Middle frontal gyrus (tissue), 1 donor: ENCODE measurements around the gene ZNRF1.

Experiments
- DNase-seq: peaks from one replicate; pipeline ENCODE4 v3.0.0-alpha.2; 2015; ENCODE audit warnings: low spot score; ENCODE audit errors: extremely low spot score

Gene ZNRF1

GRCh38 chr16:75139498-75139897 is 140.7 kb downstream of the ZNRF1 start:
- DNase-seq: no peak

- DNase-seq: no peak
These were observed 145.1 kb downstream of the ZNRF1 start for GRCh38 chr16:75143941-75144340.

DNA sequence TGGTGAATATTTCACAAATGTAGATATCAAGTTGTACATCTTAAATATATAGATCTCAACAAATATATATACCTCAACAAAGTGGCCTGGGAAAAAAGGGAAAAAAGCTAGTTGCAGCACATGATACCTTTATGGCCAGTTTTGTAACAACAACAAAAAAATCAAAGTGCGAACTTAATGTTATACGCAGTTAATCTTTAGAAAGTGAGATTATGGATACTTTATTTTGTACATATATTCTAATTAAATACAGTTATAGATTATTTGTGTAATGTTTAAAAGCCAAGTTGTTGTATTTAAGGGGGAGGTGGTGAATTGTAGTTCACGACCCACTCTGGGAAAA is 149.1 kb downstream of the ZNRF1 start:
- no peak for DNase-seq

DNA sequence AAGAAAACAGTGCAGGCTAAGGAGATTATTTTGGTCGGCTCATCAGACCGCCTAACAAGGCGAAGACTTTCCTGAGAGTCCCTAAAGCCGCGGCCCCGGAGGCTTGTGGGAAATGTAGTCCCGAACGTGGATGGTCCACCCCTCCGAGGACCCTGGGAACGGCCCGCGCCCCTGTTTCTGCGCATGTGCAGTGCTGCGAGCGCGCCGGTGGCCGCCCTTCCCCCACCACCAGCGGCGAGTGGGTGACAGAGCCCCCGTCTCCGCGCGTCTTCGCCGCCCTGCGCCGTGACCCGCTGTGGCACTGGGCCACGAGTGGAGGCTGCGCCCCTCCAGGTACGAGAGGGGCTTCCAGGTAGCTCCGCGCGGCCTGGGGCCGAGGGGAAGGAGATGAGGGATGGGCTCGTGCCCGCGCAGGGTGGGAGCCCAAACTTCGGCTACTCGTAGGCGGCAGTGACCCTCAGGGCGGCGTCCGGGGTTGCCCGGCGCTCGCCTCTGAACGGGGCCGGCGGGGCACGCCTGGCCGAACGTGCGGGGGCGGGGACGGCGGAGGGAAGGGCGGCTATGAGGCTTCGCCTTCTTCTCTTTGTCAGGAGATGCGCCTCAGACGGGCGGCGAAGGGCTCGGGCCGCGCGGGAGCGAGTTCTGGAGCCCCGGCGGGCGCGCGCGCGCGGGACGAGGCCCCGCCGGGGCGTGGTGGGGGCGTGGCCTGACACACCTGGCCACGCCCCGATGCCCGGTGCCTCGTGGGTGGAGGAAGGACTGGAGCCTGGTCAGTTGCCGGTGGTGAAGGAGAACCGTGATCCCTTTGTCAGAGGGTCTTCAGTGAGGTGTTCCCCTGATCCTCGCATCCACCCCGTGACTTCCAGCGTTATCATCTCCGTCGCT is 149.7 kb downstream of the ZNRF1 start, which contains the start of gene ZFP1:
TSS of gene ZFP1 (plus strand) at position 214 of the 885 bp plus-strand sequence. CDS start 4,428 bp downstream, outside the sequence.
- DNase-seq: peak; percentile 83

DNA sequence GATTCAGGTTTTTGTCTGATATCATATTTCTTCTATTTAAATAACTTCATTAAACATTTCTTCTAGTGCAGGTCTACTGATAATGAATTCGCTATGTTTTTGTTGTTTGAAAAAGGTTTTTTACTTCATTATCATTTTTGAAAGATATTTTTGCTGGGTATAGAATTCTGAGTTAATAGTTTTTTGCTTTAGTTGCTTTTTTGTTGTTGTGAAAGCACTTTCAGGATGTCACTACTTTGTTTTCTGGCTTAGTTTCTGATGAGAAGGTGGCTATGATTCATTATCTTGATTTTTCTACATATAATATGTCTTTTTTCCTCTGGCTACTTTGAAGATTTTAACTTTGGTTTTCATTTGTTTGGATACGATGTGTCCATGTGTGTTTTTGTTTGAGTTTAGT is 153.0 kb downstream of the ZNRF1 start:
- no peak for DNase-seq

GRCh38 chr16:75152635-75153034 is 153.8 kb downstream of the ZNRF1 start:
- DNase-seq: no peak

DNA sequence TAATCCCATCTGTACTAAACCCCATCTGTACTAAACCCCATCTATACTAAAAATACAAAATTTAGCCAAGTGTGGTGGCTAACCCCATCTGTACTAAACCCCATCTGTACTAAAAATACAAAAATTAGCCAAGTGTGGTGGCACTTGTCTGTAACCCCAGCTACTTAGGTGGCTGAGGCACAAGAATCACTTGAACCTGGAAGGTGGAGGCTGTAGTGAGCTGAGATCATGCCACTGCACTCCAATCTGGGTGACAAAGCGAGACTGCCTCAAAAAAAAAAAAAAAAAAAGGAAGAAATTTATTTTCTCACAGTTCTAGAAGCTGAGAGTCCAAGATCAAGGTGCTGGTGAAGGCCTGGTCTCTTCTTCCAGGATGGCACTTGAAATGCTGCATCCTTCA is 161.6 kb downstream of the ZNRF1 start:
- DNase-seq: no peak
